Activated CD4-positive, CD25-positive, alpha-beta regulatory T cell treated with anti-CD3 and anti-CD28 coated beads, Interleukin-2, amount 50 U/mL, for 72 hours (primary cell): ENCODE measurements around the gene SBK1.
"Not testable (repeated sequence)": the region's sequence is repeated elsewhere in the genome, so short reads cannot be mapped to it uniquely, and the experiment has no call there.

Experiments
- DNase-seq: peaks from one replicate; pipeline ENCODE4 v3.0.0; 2021

SBK1 gene

DNA sequence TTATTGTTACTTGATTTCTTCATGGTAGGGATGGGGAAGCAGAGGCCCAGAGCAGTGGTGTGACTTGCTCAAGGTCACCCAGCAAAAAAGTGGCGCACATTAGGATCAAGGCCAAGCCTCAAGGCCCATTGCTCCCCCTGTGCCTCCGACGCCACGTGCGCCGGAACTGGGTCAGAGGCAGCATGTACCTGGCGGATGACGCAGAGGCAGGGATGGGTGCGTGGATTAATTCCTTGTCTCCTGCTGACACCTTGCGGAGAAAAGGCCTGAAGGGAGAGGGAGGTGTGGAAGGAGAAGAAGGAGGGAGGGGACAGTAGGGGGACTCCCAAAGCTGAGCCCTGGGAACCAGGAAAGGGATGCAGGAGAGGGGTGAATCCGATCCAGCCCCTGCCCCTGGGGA is 18.5 kb downstream of the SBK1 start:
- DNase-seq, result no peak

DNA sequence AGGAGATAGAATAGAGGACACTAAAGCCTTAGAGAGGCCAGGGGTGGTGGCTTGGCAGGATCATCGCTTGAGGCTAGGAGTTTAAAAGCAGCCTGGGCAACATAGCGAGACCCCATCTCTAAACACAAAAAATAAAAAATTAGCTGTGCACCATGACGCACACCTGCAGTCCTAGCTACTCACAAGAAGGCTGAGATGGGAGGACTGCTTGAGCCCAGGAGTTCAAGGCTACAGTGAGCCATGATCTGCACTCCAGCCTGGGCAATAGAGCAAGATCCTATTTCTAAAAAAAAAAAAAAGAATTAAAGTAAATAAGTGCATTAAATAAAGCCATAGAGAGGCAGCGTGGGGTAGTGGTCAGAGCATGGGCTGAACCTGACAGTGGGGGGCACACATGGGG is 19.1 kb downstream of the SBK1 start:
- DNase-seq, result no peak

DNA sequence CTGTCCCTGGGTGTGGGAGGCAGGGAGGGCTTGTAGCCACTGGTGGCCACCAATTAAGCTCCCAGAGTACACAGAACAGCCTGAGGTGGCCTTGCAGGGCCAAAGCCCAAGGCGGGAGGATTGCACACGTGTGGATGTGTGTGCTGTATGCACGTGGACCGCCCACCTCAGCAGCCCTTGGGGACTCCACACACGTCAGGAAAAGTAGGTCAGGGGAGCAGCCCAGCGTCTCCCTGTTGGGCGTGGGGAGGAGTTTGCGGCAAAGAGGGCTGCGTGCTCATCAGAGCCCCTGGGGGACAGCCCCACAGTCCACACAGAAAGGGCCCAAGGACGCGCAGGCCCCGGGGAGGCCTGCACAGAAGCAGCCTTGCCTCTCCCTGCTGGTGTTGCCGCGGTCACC is 19.6 kb downstream of the SBK1 start:
- no peak for DNase-seq

DNA sequence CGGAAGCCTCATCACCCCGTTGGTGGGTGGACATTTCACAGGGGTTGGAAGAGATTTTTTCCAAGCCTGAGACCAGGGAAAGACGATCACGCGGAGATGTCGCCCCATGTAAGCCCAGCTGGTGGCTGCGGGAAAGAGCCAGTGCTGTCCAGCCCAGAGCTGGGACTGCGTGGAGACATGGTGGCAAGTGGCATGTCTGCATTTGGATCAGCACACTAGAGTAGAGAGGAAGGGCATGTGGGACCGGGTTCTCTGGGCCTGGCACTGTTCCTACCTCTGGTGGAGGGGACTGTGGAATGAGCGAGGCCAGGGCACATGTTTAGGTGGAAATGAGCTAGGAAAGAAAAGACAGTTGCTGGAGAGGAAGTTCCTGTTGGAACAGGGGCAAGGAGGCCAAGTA is 20.0 kb downstream of the SBK1 start:
- no peak for DNase-seq

DNA sequence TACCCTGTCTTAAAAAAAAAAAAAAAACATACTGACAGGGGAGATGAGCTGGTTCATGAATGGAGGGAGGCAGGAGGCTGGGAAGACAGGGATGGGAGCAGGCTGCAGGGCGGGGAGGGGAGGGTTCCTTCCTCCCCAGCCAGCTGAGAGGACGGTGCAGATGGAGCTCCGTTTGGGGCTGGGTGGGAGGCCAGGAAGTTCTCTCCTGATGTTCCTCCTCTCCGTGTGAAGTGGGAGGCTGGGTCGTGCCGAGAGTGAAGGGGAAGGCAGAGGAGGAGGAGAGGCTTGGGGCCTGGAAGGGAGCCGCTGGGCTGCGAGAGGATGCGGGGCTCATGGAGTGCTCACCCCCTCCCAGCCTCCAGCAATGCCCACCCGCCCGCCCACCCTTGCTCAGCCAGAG is 21.3 kb downstream of the SBK1 start:
- DNase-seq, result no peak

DNA sequence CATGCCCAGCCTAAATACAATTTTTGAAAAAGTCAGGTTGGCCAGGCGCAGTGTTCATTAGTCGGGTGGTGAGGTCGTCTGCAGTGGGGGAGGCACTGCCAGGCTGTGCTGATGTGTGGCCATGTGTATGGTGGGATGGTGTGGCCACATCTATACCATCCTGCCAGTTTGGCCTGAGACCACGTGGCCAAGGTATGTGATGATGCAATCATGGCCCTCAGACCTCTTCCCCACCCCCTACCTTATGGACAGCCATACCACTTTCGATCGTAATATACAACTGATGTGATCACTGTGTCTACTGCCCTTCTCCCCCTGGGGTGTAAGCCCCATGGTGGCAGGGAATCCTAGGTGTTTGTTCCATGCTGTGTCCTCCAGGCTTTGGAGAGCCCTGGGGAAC is 23.7 kb downstream of the SBK1 start:
- DNase-seq, result no peak

- peak; percentile 81 for DNase-seq
Observed at GRCh38 chr16:28317040-28317880, 24.9 kb downstream of the SBK1 start.

DNA sequence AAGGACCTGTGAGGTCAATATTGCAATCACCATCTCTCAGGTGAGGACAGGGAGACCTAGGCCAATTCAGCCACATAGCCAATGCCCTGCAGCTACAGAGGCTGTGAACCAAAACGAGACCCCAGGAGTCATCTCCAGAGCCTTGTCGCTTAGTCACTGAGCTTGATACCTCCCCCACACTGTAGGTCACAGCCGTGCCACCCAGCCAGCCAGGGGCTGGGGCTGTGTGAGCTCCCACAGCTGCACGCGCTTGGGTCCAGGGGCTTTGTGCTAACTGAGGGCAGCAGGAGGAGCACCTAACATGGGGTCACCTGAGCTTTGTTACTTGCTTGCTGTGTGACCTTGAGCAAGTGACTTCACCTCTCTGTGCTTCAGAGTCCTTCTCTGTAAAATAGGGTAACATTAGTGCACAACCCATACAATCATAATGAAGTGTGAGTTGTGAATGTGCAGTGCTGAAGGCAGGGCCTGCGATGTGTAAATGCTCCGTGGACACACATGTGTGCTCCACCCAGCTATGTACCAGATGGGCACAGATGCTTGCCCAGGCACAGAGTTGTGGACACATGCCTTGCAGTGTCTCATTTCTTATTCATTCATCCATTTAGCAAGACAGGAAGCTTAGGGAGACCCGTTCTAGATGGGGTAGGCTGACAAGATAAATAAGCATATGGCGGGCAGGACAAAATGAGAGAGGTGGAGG is 25.9 kb downstream of the SBK1 start:
- no peak for DNase-seq

DNA sequence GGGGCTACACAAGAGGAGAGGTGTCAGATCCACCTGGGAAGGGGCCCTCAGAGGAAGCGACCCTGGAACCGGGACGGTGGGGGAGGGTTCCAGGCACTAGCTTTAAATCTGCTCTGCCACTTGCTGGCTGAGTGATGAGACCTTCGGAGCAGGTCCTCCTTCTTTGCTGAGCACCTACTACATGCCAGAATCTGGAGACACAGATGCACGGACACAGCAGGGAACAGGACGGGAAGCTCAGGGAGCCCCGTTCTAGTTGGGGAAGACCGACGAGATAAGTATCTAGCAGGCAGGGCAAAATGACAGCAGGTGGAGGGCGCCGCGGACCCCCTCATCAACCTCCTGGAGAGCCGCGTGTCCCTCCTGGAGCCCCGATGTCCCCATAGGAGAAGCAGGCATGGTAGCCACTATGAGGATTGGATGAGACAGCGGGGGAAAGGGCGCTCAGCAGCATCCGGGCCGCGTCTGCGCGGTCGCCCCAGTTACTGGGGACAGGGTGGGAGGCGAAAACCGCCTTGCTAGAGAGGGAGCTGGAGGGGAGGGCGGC is 27.2 kb downstream of the SBK1 start:
- no peak for DNase-seq

- DNase-seq, result no peak
Observed at GRCh38 chr16:28320023-28320561, 27.8 kb downstream of the SBK1 start.

GRCh38 chr16:28320741-28321140 is 28.4 kb downstream of the SBK1 start:
- no peak for DNase-seq

DNA sequence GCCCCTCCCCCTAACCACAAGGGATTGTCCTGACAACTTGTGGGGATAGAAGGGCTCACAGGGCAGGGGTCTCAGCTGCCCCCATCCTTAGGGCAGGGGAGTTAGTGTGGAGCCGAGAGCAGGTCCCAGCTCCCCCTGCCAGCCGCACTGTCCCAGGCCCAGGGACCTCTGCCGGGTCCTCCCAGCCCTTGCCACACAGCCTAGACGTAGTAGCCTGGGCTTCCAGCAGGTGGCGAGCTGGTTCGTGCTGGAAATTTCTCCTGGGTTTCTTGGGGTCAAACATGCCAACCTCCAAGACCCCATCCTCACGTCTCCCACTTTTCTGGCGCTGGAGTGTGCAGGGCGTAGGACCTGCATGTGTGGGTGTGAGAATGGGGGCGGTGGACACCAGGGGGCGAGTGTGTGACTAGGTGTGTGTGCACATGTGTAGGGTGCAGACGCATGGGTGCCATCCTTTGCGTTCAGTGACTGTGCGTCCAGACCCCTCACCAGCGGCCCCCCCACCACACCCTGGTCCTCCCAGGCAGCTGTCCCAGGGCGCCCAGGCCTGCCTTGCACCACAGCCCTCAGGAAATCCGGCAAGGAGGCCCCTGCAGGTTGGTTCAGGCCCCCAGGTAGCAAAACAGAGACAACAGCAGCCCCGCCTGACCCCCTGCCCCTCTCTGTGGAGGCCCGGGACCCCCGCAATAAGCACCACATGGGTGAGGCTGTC is 29.5 kb downstream of the SBK1 start:
- DNase-seq, result peak; percentile 55

GRCh38 chr16:28324235-28324886 is 32.0 kb downstream of the SBK1 start:
- no peak for DNase-seq

DNA sequence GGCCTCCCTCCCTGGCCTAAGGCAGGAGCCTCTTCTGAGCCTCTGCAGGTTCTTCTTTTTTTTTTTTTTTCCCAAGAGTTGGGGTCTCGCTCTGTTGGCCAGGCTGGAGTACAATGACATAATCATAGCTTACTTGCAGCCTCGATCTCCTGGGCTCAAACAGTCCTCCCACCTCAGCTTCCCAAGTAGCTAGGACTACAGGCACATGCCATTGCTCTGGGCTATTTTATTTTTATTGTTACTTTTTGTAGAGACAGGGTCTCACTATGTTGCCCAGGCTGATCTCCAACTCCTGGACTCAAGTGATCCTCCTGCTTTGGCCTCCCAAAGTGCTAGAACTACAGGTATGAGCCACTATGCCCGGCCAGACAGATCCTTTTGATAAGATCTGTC is 32.6 kb downstream of the SBK1 start:
- DNase-seq, result no peak

DNA sequence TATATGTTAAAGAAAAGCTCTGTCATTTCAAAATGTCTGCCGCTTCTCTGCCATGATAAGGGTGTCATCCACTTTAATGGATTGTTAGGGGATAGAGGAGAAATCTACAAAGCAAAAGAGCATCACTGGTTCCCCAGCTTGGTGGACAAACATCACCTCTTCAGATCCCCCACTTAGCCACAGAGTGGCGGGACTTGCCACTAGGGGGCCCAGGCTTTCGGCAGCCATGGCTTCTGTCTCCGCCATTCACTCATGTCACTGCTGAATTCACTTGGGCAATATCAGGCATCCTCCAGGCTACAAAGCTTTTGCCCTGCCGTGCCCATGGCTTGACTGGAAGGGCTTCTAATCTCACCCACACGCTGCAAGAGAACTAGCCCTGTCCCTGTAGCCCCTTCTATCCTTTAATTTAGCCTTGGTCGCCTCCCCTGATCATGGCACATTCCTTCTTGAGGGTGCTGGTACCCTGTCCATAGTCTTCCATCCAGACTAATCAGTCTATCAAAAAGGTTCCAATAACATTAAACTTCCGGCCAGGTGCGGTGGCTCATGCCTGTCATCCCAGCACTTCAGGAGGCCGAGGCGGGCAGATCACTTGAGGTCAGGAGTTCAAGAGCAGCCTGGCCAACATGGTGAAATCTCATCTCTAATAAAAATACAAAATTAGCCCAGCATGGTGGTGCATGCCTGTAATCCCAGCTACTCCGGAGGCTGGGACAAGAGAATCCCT is 34.7 kb downstream of the SBK1 start:
- peak; percentile 68 for DNase-seq

- not testable (repeated sequence) for DNase-seq
Observed at GRCh38 chr16:28330232-28330631, 37.9 kb downstream of the SBK1 start.

GRCh38 chr16:28330981-28331380 is 38.7 kb downstream of the SBK1 start:
- not testable (repeated sequence) for DNase-seq

GRCh38 chr16:28332632-28333031 is 40.3 kb downstream of the SBK1 start:
- DNase-seq, result not testable (repeated sequence)

DNA sequence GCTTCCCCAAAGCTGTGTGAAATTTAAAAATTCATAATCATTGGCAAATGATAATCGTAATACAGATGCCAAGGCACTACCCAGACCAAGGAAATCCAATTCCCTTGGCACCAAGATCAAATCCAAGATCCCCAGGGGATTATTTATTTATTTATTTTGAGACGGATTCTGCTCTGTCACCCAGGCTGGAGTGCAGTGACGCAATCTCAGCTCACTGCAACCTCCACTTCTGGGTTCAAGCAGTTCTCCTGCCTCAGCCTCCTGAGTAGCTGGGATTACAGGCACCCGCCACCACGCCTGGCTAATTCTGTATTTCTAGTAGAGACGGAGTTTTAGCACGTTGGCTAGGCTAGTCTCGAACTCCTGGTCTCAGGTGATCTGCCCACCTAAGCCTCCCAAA is 43.4 kb downstream of the SBK1 start:
- not testable (repeated sequence) for DNase-seq

DNA sequence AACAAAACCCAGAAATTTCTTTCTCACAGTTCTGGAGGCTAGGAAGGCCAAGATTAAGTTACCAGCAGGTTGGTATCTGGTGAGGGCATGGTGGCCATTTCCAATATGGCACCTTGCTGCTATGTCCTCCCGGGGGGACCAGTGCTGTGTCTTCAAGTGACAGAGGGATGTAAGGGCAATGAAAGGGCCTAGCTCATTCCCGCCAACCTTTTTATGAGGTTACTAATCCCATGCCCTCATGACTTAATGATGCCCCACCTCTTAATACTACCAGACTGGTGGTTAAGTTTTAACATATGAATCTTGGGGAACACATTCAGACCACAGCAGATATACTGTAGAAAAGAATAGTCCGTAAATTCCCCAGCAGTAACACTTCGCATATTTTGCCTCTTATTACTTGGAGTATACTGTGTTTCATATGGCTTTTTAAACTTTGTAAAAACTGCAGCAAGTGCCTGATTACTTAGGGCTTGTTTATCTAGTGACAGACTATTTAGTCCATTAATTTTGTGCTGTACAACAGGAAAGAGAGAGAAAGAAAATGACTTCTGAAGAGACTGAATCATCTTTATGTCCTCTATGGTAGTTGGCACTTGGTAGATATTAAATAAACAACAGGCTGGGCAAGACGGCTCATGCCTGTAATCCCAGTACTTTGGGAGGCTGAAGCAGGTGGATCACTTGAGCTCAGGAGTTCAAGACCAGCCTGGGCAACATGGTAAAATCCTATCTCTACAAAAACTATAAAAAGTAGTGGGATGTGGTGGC is 44.8 kb downstream of the SBK1 start:
- not testable (repeated sequence) for DNase-seq

DNA sequence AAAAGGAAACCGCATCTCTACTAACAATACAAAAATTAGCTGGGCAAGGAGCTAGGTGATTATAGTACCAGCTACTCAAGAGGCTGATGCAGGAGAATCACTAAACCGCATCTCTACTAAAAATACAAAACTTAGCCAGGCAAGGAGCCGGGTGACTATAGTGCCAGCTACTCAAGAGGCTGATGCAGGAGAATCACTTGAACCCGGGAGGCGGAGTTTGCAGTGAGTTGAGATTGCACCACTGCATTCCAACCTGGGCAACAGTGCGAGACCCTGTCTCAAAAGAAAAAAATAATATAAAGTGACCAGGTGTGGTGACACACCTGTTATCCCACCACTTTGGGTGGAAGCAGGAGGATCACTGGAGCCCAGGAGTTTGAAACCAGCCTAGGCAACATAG is 45.9 kb downstream of the SBK1 start:
- DNase-seq, result not testable (repeated sequence)
